T-helper 22 cell (primary cell): ENCODE data around the gene PRAF2.

Experiments
- DNase-seq: peaks from one replicate; pipeline ENCODE4 v3.0.0-alpha.2; 2020; ENCODE audit warnings: low read depth

PRAF2 gene

DNA sequence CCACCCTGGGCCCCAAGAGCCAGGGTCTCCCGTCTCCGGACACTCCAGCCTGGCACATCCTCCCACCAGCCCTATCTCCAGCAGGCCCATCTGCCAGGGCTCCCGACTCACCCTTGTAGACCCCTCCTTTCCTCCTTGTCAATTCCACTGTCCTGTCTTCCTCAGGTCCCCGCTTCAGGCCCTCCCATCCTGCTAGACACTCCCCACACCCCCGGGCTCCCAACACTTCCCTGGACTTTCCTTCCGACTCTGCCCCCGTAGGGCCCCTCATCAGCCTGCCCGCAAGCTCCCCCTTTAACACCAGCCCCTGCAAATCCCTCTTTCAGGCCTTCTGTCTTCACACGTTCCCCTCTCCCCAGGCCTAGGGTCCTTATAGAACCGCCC is 1.1 kb downstream of the PRAF2 start:
- no peak for DNase-seq

DNA sequence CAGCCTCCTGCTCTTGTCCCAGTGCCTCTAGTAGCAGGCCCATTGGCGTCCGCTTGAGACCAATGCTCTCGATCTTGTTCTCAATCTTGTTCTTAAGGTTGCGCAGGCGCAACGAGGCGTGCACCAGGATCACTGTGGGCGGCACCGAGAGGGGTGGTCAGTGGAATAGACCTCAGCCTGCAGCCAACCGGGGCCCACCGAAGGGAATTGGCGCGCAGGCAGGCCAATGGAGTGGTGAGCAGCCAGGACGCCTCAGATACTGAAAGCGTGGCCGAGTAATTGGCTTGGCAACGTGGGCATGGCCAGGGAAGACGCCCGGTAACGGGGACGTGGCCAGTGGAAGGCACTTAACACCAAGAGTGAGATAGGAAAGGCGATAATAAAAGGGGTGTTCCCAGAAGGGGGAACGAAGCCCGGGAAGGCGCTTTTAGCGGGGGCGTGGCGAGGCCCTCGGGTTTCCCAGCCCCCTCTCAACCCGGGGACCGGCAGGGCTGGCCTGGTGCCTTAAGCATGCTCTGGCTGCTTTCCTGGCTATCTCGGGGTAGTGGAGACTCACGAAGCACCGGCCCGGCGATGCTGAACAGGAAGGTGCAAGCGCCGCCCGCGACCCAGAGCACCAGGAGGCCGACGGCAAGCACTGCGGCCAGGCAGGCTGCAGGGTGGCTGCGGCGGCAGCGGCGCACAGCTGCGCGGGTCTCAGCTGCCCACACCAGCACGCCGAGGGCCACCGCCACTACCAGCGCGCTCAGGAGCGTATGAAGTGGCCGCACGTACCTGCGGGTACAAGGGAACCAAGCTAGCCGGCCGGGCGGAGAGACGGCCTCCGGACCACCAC is 1.7 kb downstream of the PRAF2 start:
- DNase-seq: no peak

DNA sequence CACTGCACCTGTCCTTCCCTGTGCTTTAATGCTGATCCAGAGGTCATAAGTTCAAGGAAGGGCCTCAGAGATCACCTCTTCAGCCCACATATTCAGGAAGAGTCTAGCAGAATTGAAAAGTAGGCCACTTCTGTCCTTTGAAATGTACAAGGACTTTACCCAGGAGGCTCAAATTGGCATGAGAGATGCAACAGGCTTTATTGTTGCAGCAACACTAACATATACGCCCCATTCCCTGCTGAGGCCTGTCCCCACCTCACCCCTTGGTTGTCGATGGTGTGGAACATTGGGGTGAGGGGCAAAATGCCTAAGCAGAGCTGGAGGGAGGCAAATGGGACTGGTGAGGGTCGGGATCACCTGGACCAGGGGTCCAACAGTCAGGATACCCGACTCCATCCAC is 2.8 kb downstream of the PRAF2 start:
- no peak for DNase-seq

DNA sequence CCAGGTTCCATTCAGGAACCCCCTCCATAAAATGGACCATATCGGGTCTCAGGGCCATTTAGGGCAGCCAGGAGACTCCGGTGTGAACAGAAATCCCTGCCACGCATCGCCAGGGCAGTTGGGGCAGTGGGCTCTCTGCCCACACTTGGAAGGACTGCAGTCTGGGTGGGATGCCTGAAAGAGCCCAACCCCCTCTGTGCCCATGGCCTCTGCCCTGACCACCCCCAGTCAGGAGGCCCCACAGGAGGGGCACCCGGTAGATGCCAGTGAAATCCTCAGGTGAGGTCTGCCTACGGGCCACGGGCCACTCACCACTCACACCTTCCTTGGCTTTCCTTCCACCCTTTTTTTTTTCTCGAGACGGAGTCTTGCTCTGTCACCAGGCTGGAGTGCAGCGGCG is 4.8 kb downstream of the PRAF2 start:
- DNase-seq: no peak

DNA sequence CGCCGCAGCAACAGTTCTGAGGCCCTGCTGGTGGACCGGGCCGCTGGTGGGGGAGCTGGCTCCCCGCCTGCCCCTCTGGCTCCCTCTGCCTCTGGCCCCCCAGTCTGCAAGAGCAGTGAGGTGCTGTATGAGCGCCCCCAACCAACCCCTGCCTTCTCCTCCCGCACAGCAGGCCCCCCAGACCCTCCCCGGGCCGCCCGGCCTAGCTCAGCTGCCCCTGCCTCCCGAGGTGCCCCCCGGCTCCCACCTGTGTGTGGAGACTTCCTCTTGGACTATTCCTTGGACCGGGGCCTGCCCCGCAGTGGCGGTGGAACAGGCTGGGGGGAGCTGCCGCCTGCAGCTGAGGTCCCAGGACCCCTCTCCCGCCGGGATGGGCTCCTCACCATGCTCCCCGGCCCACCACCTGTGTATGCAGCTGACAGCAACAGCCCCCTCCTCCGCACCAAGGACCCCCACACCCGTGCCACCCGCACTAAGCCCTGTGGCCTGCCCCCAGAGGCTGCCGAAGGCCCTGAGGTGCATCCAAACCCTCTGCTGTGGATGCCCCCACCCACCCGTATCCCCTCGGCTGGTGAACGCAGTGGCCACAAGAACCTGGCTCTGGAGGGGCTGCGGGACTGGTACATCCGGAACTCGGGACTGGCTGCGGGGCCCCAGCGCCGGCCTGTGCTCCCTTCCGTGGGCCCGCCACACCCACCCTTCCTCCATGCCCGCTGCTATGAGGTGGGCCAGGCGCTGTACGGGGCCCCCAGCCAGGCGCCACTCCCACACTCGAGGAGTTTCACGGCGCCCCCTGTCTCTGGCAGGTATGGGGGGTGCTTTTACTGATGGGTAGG is 6.3 kb downstream of the PRAF2 start:
- DNase-seq: no peak

GRCh38 chrX:49066690-49067089 is 7.1 kb downstream of the PRAF2 start:
- DNase-seq: no peak

DNA sequence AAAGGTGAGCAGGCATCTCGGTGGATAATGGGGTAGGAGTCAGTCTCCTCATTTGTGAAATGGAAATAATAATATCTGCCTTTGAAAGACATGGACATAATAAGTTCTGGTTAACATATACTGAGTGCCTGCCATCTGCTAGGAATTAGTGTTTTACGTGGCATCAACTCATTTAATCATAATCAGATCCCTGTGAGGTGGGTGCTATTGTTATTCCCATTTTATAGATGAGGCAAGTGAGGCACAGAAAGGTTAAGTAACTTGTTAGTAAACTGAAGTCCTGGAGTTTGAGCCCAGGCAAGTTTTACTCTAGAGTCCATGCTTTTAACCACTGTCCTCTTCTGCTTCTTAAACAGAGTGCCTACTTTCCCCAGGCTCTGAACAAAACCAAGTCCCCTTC is 7.5 kb downstream of the PRAF2 start:
- no peak for DNase-seq

- DNase-seq: no peak
These were observed 9.1 kb downstream of the PRAF2 start for GRCh38 chrX:49064735-49065134.

DNA sequence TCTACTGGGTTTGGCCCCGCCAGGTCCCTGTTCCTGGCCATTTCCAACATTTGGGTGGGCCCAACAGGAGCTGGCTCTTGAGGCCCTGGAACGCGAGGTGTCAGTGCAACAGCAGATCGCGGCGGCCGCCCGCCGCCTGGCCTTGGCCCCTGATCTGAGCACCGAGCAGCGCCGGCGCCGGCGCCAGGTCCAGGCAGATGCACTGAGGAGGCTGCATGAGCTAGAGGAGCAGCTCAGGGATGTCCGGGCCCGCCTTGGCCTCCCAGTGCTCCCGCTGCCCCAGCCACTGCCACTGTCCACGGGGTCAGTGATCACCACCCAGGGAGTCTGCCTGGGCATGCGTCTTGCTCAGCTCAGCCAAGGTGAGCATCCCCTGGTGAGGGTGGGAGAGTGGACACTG is 9.5 kb downstream of the PRAF2 start:
- no peak for DNase-seq

DNA sequence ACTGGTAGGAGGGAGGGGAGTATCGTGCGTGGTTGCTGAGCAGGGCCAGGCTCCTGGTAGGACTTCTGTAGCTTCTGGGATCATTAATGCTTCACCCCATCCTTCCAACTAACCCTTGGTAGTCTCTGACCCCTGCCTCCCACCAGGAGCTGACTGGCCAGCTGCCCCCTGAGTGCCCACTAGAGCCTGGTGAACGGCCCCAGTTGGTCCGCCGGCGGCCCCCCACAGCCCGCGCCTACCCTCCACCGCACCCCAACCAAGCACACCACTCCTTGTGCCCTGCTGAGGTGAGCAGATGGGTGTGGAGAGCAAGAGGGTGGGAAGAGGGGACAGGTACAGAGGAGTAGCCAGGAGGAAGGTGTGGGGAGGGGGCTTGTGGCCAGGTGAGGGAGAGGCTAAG is 10.1 kb downstream of the PRAF2 start:
- DNase-seq: no peak

DNA sequence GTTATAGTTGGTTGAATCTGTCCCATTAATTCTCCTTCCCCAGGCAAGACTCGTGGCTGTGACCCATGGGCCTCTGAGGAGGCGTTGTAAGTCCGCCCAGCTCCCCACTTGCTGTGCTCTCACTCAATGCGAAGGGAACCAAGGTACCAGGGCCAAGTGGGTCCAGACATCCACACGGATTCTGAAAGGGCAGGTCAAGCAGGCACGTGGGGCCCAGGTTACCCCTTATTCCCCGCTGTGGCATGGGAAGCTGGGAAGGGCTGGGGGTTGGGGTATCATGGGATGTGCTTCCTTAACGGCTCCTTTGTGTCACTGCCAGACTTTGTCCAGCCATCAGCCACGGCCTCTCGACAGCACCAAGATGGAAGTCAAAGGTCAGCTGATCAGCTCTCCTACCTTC is 11.9 kb downstream of the PRAF2 start:
- no peak for DNase-seq

DNA sequence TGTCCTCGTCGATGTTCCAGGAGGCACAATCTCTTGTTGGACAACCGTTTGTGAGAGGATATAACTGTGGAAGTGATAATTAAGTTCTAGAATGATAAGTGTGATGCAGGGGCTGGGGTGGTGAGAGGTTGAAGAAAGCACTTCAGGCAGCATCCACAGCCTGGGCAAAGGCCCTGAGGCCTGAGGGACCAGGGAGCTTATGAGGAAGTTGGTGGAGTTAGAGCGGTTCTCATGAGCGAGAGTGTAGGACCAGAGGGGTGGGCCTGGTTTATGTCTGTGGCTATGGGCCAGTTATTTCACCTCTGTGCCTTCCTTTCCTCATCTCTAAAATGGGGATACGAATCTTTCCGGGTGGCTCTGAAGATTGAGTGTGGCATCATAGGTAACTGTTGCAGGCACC is 12.3 kb downstream of the PRAF2 start:
- no peak for DNase-seq

GRCh38 chrX:49060914-49061313 is 12.9 kb downstream of the PRAF2 start:
- no peak for DNase-seq

- DNase-seq: no peak
These were observed 14.1 kb downstream of the PRAF2 start for GRCh38 chrX:49059681-49060085.

GRCh38 chrX:49059201-49059600 is 14.6 kb downstream of the PRAF2 start:
- no peak for DNase-seq

- DNase-seq: no peak
These were observed 15.0 kb downstream of the PRAF2 start, which contains the start of gene CCDC120 for GRCh38 chrX:49058794-49059193. Gene CCDC120, plus strand, starts transcription at chrX:49058999. Its CDS starts 3,043 bp downstream, at chrX:49062042.

DNA sequence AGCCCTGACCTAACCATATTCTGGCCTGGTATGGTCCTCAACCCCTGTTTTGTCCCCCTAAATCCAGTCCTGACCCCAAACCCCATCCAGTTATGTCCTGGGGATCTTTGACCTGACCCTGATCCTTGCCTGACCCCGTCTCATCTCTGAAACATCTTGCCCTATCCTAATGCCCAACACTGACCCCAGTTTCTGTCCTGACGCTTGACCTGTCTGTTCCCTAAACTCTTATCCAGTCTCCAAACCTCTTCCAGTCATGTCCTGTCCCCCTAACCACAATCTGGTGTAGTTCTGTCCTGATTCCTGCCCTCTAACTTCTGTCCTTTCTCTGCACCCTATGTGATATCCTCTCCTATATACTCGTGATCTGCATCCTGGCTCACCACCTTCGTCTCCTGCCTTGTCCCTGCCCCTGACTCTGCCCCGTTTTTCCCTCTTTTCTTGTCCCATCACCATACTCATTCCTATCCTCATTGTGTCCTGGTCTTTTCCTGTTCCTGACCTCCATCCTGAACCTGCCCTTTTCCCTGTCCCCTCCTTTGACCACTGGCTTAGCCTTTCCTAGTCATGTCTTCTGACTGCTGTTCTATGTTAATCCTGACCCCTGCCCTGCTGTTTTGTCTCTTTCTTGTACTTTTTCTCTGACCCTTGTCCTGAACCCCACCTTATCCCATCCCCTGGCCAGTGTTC is 19.6 kb downstream of the PRAF2 start:
- no peak for DNase-seq

GRCh38 chrX:49053223-49054072 is 20.4 kb downstream of the PRAF2 start:
- DNase-seq: peak; percentile 30

DNA sequence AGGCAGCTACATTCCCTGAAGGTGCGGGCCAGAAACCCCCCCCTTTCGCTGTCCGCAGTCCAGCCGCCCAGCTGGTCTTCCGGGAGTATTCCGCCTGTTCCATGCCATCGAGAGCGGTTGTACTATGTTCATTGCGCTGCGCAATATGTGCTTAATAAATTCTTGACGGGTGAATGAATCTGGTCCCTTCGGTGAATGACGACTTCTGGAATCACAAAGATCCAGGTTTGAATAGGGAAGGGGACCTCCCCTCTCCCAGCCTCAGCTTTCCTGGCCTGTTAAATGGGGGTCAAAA is 29.9 kb downstream of the PRAF2 start:
- no peak for DNase-seq

DNA sequence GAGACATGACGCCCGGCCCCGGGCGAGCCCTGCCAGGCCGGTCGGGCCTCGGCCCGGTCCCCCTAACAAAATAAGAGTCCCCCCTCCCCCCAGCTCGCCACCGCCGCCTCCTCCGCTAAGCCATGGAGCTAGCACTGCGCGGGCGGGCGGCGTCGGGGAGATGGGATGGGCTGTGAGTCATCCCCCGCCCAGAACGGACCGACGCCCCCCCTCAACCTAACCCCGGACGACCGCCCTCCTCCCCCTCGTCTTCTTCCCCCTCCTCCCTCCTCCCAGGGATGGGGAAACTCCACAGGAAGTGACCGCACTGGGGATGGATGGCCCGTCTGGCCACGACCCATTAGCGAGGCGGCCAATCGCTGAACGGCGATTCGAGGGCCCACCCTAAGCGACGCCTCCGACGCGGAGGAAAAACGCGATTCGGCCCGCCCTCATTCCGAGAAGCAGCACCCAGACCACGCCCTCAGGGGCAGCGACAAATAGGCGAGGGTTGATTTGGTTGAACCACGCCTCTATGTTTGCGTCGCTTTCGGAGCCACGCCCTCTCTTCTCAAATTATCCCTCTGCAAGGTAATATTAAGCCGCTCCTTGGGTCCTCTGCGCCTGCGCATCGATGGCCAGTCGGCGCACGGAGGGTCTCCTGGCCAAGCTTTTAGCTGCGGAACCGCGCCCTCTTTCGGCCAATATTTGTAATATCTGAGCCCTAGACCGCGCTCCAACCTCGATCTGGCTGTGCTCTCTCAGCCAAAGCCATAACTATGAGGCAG is 30.4 kb downstream of the PRAF2 start, which contains the start of gene TFE3:
Gene TFE3 (minus strand): TSS at position 138 of the 767 bp plus-strand sequence. CDS start 131 bp downstream, at position 7.
- DNase-seq: peak; percentile 93
